Fibroblast of pulmonary artery (primary cell): ENCODE results near the gene PRKCD.

Experiments used
- DNase-seq: peaks from one replicate; pipeline ENCODE4 v3.0.0-alpha.2; 2010; ENCODE audit warnings: low read depth
- H3K4me3 ChIP-seq: replicated peaks from 2 replicates; pipeline ENCODE4 v1.5.1; 2011; ENCODE audit warnings: low read depth, mild to moderate bottlenecking, control low read depth, low read length, moderate library complexity
- TF ChIP-seq, protein P1 (sequence below): IDR thresholded peaks from 2 replicates; pipeline ENCODE4 v1.5.1; 2011; ENCODE audit warnings: mild to moderate bottlenecking, control low read depth, low read length, inconsistent platforms; ENCODE audit errors: missing control alignments

PRKCD gene

DNA sequence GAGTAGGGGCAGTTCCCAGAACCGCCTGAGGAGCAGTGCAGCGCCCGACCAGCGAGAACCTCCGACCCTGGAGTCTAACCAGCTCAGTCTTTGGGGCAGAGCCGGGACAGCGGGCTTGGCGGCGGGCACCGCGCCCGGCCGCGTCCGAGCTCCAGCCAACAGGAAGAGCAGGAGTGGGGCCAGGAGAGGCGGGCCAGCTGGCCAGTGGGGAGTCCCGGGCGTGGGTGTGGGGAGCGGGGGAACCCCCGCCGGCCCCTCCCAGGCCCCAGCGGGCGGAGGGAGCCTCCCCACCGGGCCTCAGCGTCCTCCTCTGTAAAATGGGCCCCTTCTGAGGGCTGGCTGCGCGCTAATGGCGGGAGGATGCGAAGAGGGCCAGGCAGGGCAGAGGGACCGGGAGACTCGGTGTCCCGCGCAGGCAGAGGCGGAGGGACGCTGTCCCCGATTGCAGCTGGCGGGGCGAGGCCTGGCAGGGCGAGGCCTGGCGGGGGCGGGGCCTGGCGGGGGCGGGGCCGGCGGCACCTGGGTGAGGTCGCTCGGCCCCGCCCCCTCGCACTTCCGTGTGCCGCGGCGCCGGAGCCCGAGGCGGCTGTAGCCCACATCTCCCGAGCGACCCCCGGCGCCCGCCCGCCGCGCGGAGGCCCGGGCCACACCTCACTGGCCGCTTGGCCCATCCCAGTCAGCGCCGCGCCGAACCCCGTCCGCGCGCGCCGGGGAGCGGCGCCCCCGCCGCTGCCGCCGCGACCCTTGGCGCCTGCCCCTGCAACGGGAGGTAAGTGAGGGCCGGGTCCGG is at the start of gene PRKCD:
TSS of gene PRKCD (plus strand) at position 550 of the 790 bp plus-strand sequence. CDS start 17,214 bp downstream, outside the sequence.
- TF ChIP-seq, protein P1, sequence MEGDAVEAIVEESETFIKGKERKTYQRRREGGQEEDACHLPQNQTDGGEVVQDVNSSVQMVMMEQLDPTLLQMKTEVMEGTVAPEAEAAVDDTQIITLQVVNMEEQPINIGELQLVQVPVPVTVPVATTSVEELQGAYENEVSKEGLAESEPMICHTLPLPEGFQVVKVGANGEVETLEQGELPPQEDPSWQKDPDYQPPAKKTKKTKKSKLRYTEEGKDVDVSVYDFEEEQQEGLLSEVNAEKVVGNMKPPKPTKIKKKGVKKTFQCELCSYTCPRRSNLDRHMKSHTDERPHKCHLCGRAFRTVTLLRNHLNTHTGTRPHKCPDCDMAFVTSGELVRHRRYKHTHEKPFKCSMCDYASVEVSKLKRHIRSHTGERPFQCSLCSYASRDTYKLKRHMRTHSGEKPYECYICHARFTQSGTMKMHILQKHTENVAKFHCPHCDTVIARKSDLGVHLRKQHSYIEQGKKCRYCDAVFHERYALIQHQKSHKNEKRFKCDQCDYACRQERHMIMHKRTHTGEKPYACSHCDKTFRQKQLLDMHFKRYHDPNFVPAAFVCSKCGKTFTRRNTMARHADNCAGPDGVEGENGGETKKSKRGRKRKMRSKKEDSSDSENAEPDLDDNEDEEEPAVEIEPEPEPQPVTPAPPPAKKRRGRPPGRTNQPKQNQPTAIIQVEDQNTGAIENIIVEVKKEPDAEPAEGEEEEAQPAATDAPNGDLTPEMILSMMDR: peak; percentile 38
- DNase-seq: peak; percentile 87
- H3K4me3 ChIP-seq: peak within 1 kb of the TSS; percentile 83

DNA sequence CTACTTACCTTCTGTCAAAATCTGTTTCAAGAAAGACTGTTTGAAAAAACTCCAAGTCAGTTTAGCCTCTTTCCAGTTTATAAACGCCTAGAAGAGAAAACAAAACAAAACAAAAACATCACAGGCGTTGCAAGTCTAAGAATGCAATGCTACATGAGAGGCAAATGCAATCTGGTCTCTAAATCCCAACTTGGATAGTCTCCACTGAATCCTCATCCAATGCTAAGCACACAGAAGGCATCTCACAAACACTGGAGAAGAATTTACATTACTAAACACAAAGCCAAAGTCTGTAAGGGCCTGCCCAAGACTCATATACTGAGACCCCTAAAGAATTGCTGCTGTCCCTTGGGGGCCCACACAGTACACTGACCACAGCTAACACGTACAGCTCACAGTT is 49.2 kb upstream of the PRKCD start:
- H3K4me3 ChIP-seq: no peak overlapping the region
- DNase-seq: no peak
- TF ChIP-seq, protein P1: no peak

DNA sequence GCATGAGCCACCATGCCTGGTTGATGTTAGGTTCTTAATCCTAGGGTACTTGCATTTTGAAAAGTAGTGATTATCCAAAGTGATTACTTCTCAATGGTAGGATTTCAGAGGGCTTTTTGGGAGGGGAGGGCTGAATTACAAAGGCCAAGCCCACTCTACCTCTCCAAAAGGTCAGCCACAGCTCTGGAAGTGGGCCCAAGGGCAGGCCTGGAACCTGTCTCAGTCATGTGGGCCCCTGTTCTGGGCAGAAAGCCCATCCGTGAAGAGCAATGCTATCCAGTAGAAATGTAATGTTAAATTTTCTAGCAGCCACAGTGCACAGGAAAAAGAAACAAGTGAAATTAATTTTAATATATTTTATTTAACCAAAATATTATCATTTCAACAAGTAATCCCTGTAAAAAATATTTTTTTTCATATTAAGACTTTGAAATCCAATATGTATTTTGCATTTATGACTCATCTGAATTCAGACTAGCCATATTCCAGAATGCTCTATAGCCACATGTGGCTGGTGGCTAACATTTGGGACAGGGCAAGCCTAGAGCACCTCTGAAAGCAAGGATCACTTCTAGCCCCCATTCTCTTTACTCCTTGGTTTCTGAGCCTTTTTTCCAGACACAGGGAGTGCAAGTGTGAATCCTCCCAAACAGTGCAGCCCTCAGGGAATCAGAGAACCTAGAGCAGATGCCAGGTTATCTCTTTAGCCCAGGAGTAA is 47.6 kb upstream of the PRKCD start:
- TF ChIP-seq, protein P1: no peak
- DNase-seq: no peak
- H3K4me3 ChIP-seq: no peak overlapping the region

DNA sequence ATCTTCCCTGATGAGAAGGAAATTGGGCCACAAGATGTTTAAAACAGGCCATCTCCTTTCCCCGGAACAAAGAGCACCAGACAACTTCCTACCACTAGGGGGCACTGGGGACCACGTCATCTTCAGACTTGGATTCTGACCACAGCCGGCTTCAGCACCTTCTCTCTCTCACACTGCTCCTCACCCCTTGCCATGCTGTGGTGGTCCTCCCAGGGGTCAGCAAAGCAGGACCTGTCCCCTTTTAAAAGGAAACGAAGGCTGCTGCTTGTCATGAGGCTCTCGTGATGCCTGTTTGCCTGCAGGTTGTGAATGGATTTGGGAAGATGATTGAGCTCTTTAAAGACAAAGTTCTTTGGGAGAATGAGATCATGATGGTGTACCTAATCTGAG is 47.0 kb upstream of the PRKCD start:
- DNase-seq: peak; percentile 84
- H3K4me3 ChIP-seq: no peak overlapping the region
- TF ChIP-seq, protein P1: peak; percentile 97

GRCh38 chr3:53114412-53115074 is 46.5 kb upstream of the PRKCD start:
- H3K4me3 ChIP-seq: no peak overlapping the region

DNA sequence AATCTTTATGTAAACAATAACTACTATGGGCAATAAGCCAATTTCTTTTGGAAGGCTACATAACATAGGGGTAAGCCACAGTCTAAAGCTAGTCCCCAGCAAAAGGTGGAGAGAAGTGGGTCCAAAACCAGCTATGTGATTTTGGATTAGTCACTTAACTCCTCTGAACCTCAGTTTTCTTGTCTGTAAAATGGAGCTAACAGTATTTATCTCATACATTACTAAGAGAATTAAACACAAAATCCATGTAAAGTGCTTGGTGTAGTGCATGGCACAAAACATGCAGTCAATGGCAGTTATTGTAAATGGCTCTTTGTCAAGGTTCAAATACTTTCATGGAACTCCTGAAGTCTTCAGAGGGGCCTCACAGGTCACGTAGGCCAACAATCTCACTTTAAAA is 44.1 kb upstream of the PRKCD start:
- no peak for DNase-seq
- TF ChIP-seq, protein P1: no peak
- H3K4me3 ChIP-seq: no peak overlapping the region

More at GRCh38 chr3:53114412-53115074, 46.5 kb upstream of the PRKCD start:
- no peak for DNase-seq
- TF ChIP-seq, protein P1: no peak
